AG04450 (cell line): ENCODE data around the gene PPP2R5C. TPM values are rescaled to one million over a fixed set of nuclear protein-coding genes. Genes with fewer than 3 reads are reported as not detected.

Experiments
- CTCF ChIA-PET: fragments of 300-600, 350-600 bp; formaldehyde crosslinking; extraction: SDS; loops from one replicate; lab custom pipeline; 2022; ENCODE audit warnings: antibody characterized with exemption, inconsistent platforms; lab: Charles Lee
- POLR2A ChIA-PET: fragments of 350-600 bp; formaldehyde crosslinking; extraction: SDS; loops from one replicate; lab custom pipeline; 2021; ENCODE audit warnings: antibody characterized with exemption, inconsistent platforms; lab: Yijun Ruan, JAX
- DNase-seq: peaks from one replicate; pipeline ENCODE4 v3.0.0-alpha.2; 2011; ENCODE audit warnings: low read depth, low spot score
- H3K27ac ChIP-seq: one replicate; pipeline ENCODE4 v1.5.1; 2012; ENCODE audit warnings: low read depth, low read length, control low read depth
- H3K27me3 ChIP-seq: one replicate; pipeline ENCODE4 v1.6.0; 2012; ENCODE audit warnings: low read length; ENCODE audit not compliant: control insufficient read depth, insufficient read depth
- H3K4me3 ChIP-seq: 2 replicates; pipeline ENCODE4 v1.5.1; 2011; ENCODE audit warnings: mild to moderate bottlenecking, low read depth, low read length, control low read depth
- H3K9me3 ChIP-seq: 2 replicates; pipeline ENCODE4 v1.5.1; 2012; ENCODE audit warnings: low read length; ENCODE audit not compliant: control insufficient read depth, insufficient read depth
- polyA plus RNA-seq: library from polyadenylated mRNA; depleted of rRNA; stranded (reverse); fragments of >200 nt; gene quantifications from 2 replicates; pipeline ENCODE4 v1.2.3, GENCODE V29; 2011
- TF ChIP-seq, protein P1 (sequence below): IDR thresholded peaks from 2 replicates; pipeline ENCODE4 v1.5.1; 2011; ENCODE audit warnings: low read depth, low read length, control low read depth, inconsistent platforms

PPP2R5C gene
- polyA plus RNA-seq, 1 experiment = 140 TPM

DNA sequence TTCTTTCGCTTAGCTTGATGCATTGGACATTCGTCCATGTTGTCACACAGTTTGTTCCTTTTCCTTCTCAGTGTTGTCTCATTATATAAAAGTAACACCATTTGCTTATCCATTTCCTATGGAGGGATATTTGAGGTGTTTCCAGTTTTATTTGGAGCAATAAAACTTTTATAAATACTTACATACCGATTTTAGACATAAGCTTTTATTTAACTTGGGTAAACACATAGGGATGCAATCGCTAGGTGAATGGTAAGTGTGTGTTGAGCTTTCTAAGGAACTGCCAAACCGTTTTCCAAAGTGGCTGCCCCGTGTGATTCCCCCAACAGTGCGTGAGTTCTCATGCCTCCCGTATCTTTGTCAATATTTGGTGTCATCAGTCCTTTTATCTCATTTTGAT lies 107.7 kb downstream of the PPP2R5C start:
- H3K27me3 ChIP-seq = no peaks in the 10 kb centered on the region
- no peak for DNase-seq
- H3K27ac ChIP-seq = no peak overlapping the region
- CTCF ChIA-PET = interaction anchor here (0.7 kb wide), 1 partner anchor 240 kb away, joined by 3 read pairs; no protein-coding TSS in a partner anchor
- no peak overlapping the region for H3K4me3 ChIP-seq
- POLR2A ChIA-PET = no interaction called here
- TF ChIP-seq, protein P1, sequence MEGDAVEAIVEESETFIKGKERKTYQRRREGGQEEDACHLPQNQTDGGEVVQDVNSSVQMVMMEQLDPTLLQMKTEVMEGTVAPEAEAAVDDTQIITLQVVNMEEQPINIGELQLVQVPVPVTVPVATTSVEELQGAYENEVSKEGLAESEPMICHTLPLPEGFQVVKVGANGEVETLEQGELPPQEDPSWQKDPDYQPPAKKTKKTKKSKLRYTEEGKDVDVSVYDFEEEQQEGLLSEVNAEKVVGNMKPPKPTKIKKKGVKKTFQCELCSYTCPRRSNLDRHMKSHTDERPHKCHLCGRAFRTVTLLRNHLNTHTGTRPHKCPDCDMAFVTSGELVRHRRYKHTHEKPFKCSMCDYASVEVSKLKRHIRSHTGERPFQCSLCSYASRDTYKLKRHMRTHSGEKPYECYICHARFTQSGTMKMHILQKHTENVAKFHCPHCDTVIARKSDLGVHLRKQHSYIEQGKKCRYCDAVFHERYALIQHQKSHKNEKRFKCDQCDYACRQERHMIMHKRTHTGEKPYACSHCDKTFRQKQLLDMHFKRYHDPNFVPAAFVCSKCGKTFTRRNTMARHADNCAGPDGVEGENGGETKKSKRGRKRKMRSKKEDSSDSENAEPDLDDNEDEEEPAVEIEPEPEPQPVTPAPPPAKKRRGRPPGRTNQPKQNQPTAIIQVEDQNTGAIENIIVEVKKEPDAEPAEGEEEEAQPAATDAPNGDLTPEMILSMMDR = no peak
- no peaks in the 10 kb centered on the region for H3K9me3 ChIP-seq

DNA sequence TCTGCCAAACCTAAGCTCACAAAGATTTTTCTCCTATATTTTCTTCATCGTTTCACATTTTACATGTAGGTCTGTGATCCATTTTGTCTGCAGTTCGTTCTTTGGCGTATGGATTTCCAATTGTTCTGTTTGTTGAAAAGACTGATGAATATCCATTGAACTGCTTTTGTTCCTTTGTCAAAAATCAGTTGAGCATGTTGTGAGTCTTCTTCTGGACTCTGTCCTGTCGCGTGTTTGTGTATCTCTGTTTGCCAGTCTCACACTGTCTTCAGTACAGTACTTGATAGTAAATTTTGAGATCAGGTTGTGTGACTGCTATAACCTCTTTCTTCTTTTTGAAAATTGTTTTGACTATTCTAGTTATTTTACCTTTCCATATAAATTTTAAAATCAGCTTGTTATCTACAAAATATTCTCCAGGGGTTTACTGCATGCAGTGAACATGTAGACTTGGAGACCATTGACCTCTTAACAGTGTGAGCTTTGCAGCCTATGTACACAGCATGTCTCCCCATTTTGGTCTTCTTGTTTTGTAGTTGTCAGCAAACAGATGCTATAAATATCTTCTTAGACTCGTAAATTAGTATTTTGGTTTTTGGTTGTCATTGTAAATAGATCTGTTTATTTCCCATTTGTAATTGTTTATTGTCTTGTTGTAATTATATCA lies 108.9 kb downstream of the PPP2R5C start:
- Histone ChIP-seq H3K9me3 (no peaks in the 10 kb centered on the region), H3K27me3 (no peaks in the 10 kb centered on the region), H3K27ac (no peak overlapping the region), H3K4me3 (no peak overlapping the region)
- no peak for DNase-seq
- TF ChIP-seq, protein P1 = no peak
- POLR2A ChIA-PET = interaction anchor here (0.7 kb wide), 1 partner anchor 78 kb away, joined by 11 read pairs; no protein-coding TSS in a partner anchor
- CTCF ChIA-PET = no interaction called here

- ChIA-PET POLR2A (no interaction called here), CTCF (interaction anchor here (0.6 kb wide), 1 partner anchor 88 kb away, joined by 4 read pairs; no protein-coding TSS in a partner anchor)
- TF ChIP-seq, protein P1 = no peak
- Histone ChIP-seq H3K27ac (no peak overlapping the region), H3K4me3 (no peak overlapping the region), H3K9me3 (no peaks in the 10 kb centered on the region), H3K27me3 (no peaks in the 10 kb centered on the region)
- DNase-seq = no peak
Observed at GRCh38 chr14:101872346-101872745, 110.8 kb downstream of the PPP2R5C start.

DNA sequence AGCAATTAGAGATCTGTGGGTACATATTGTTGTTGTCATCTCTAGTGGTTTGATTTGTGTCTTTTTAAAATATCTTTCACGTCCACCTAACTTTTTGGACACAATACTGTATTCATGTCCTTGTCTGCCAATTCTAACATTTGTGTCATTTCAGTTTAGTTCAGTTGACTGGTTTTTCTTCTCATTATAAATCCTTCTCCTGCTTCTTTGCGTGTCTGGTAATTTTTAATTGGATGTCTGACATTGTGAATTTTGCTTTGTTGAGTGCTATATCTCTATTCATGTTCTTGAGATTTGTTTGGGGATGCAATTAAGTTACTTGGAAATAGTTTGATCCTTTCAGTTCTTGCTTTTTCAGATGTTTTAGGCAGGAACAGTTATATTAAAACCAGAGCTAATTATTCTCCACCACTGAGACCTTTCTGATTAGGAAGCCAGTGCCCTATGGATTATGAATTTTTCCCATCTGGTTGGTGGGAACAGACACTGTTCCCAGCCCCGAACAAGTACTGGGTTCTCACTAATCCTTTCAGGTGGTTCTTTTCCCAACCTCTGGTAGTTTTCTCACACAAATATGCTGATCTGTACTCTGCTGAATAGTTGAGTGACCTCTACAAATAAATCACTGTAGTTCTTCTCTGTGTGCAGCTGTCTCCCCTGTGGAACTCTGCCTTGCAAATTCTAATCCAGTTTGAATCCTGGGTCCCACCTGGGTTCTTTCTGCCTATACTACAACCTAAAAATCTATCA lies 111.7 kb downstream of the PPP2R5C start:
- ChIA-PET POLR2A (no interaction called here), CTCF (no interaction called here)
- no peak for DNase-seq
- Histone ChIP-seq H3K9me3 (no peaks in the 10 kb centered on the region), H3K27ac (no peak overlapping the region), H3K27me3 (no peaks in the 10 kb centered on the region), H3K4me3 (no peak overlapping the region)
- TF ChIP-seq, protein P1 = no peak

- Histone ChIP-seq H3K9me3 (no peaks in the 10 kb centered on the region; the same call in 1 of the 2 replicates), H3K27me3 (no peaks in the 10 kb centered on the region), H3K27ac (no peak overlapping the region), H3K4me3 (no peak overlapping the region)
- DNase-seq = no peak
- ChIA-PET CTCF (no interaction called here), POLR2A (no interaction called here)
- TF ChIP-seq, protein P1 = no peak
Observed at GRCh38 chr14:101873991-101874390, 112.5 kb downstream of the PPP2R5C start.
